Prostate gland (tissue), 2 donors: ENCODE results near the gene DCP1B.

Source experiments
- POLR2A ChIP-seq: fragments of 450-650 bp; IDR thresholded peaks from one replicate; pipeline ENCODE4 v1.6.1; 2016; ENCODE audit warnings: antibody characterized with exemption, mild to moderate bottlenecking
- POLR2AphosphoS5 ChIP-seq: sonication (generic); formaldehyde crosslinking; IDR thresholded peaks from one replicate; pipeline ENCODE4 v1.6.1; 2017; ENCODE audit warnings: antibody characterized with exemption
- TF ChIP-seq, protein P1 (sequence below), 4 experiments: fragments of 200-600 bp in 2 of 4; fragments of 450-650 bp in 2 of 4; sonication (generic) in 2 of 4; IDR thresholded peaks; 1 replicate in 3 of 4; 2 replicates in 1 of 4; pipeline ENCODE4 v1.5.1; 2016 to 2019; ENCODE audit warnings: antibody characterized with exemption in 4 of 4, mild to moderate bottlenecking in 2 of 4, moderate library complexity in 2 of 4

- TF ChIP-seq POLR2A: no peak
- TF ChIP-seq, protein P1, sequence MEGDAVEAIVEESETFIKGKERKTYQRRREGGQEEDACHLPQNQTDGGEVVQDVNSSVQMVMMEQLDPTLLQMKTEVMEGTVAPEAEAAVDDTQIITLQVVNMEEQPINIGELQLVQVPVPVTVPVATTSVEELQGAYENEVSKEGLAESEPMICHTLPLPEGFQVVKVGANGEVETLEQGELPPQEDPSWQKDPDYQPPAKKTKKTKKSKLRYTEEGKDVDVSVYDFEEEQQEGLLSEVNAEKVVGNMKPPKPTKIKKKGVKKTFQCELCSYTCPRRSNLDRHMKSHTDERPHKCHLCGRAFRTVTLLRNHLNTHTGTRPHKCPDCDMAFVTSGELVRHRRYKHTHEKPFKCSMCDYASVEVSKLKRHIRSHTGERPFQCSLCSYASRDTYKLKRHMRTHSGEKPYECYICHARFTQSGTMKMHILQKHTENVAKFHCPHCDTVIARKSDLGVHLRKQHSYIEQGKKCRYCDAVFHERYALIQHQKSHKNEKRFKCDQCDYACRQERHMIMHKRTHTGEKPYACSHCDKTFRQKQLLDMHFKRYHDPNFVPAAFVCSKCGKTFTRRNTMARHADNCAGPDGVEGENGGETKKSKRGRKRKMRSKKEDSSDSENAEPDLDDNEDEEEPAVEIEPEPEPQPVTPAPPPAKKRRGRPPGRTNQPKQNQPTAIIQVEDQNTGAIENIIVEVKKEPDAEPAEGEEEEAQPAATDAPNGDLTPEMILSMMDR (IDR thresholded peaks at IDR 0.05): no peak
- TF ChIP-seq POLR2AphosphoS5: no peak
Observed at GRCh38 chr12:1934831-1935230, 69.4 kb downstream of the DCP1B start.
